Body of pancreas (tissue), 4 donors: ENCODE data around the gene DBNDD2. TPM values are rescaled to one million over a fixed set of nuclear protein-coding genes. Genes with fewer than 3 reads are reported as not detected.
A peak's percentile ranks its signal among the peaks of the same experiment; 100 is the strongest.

Source experiments
- ATAC-seq: fragments of 150-250 bp; one replicate; pipeline ENCODE4 v1.9.1; 2016
- DNase-seq, 4 donors: peaks; one replicate each; pipeline ENCODE4 v3.0.0-alpha.2; 2019
- H3K27ac ChIP-seq, 4 donors: fragments of 200-600 bp; sonication (generic); 1 replicate in 3 of 4; 2 replicates in 1 of 4; pipeline versions ENCODE4 v1.5.1 to v1.6.1; 2016 to 2019; ENCODE audit warnings: mild to moderate bottlenecking in 1 of 4, mixed read lengths in 1 of 4, moderate library complexity in 1 of 4
- H3K27me3 ChIP-seq, 2 donors: fragments of 200-600 bp; sonication (generic); one replicate each; pipeline ENCODE4 v1.6.0; 2016; ENCODE audit warnings: mild to moderate bottlenecking in 1 of 2
- H3K36me3 ChIP-seq, 2 donors: fragments of 200-600 bp; sonication (generic); replicated peaks in 1 of 2; 2 replicates each; pipeline ENCODE4 v1.5.1; 2016; ENCODE audit warnings: low read depth in 2 of 2; ENCODE audit not compliant: insufficient read depth in 1 of 2
- H3K4me1 ChIP-seq: fragments of 200-600 bp; sonication (generic); one replicate; pipeline ENCODE4 v1.6.0; 2016
- H3K4me3 ChIP-seq, 2 donors: fragments of 200-600 bp; sonication (generic); 1 replicate in 1 of 2; 2 replicates in 1 of 2; pipeline ENCODE4 v1.5.1; 2016 to 2019
- H3K9me3 ChIP-seq, 3 donors: fragments of 200-600 bp; sonication (generic); 1 replicate in 2 of 3; 2 replicates in 1 of 3; pipeline ENCODE4 v1.5.1; 2016
- POLR2A ChIP-seq, 3 donors: fragments of 450-650 bp; IDR thresholded peaks; one replicate each; pipeline ENCODE4 v1.6.1; 2016; ENCODE audit warnings: antibody characterized with exemption in 3 of 3, mild to moderate bottlenecking in 2 of 3
- WGBS, 2 donors: methylation state at CpG; one replicate each; pipeline ENCODE4 v1.1.5; 2017; 5-methylcytosine and 5-hydroxymethylcytosine counted together
- intact Hi-C: fragments of 100-400 bp; cut with DNase I; formaldehyde crosslinking; loops from one replicate; pipeline ENCODE4 v1.15.1; 2023
- total RNA-seq, 2 donors: library from RNA; depleted of rRNA; stranded (reverse); fragments of >200 nt; gene quantifications; one replicate each; pipeline ENCODE4 v1.1.0, GENCODE V29; 2016
- TF ChIP-seq, protein P1 (sequence below), 7 experiments: fragments of 450-650 bp in 4 of 7; fragments of 200-600 bp in 3 of 7; sonication (generic) in 3 of 7; IDR thresholded peaks; one replicate each; pipeline ENCODE4 v1.5.1; 2016 to 2019; ENCODE audit warnings: antibody characterized with exemption in 7 of 7

Gene DBNDD2
- total RNA-seq, 2 donors from 2014 or later = 10.5 to 20.5 TPM

DNA sequence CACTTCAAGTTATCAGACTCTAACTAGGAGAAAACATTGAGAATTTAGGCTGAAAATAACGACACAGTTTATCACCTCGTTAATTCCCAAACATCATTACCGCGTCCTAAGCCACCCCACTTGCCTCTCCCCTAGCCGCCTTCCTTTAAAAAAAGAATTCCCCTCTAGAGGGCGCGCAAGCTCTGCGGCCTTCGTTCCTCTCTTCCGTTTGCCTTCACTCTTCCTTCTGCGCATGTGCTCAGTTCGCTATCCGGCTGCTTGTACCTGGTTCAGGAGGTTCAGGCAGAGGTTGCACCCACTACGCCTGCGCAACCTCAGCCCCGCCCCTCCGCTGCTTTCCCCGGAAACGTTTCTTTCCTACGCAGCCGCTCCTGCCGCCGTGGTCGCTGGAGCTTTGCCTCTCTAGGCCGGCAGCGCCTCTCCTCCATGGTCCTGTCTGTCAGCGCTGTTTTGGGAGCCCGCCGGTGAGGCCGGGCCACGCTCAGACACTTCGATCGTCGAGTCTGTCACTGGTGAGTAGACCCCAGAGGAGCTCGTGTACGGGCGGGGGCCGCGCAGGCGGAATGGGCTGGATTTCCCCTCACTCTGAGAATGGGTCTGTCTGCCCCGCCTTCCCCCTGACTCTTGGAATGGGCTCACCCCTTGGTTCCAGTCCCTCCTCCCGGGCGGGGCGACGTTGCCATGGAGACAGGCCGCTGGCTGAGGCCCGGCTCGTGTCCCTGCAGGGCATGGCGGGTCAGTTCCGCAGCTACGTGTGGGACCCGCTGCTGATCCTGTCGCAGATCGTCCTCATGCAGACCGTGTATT is 45.1 kb upstream of the DBNDD2 start, which contains the start of gene SYS1:
Gene SYS1, plus strand, starts transcription at position 353 of the 807 bp plus-strand sequence. Its CDS starts 376 bp downstream, at position 729.
- intact Hi-C loops = no loop called here
- no peaks in the 10 kb centered on the region for H3K36me3 ChIP-seq
- TF ChIP-seq, protein P1, sequence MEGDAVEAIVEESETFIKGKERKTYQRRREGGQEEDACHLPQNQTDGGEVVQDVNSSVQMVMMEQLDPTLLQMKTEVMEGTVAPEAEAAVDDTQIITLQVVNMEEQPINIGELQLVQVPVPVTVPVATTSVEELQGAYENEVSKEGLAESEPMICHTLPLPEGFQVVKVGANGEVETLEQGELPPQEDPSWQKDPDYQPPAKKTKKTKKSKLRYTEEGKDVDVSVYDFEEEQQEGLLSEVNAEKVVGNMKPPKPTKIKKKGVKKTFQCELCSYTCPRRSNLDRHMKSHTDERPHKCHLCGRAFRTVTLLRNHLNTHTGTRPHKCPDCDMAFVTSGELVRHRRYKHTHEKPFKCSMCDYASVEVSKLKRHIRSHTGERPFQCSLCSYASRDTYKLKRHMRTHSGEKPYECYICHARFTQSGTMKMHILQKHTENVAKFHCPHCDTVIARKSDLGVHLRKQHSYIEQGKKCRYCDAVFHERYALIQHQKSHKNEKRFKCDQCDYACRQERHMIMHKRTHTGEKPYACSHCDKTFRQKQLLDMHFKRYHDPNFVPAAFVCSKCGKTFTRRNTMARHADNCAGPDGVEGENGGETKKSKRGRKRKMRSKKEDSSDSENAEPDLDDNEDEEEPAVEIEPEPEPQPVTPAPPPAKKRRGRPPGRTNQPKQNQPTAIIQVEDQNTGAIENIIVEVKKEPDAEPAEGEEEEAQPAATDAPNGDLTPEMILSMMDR (IDR thresholded peaks at IDR 0.05) = peak; percentile 84 to 99 (median 97)
- TF ChIP-seq POLR2A (IDR thresholded peaks at IDR 0.05) = peak; percentile 89 to 97 (median 97)
- WGBS, 2 donors = 0 to 1% methylated on average over 39 to 55 of the region's 55 CpGs
- peak; percentile 98 to 100 (median 98) for DNase-seq
- peaks cover 60% of the 10 kb centered on the region for H3K4me1 ChIP-seq
- no peaks in the 10 kb centered on the region for H3K9me3 ChIP-seq
- ATAC-seq = peak; percentile 91
- no peaks in the 10 kb centered on the region for H3K27me3 ChIP-seq
- peak within 1 kb of the TSS; percentile 46 to 54 for H3K4me3 ChIP-seq
- peak within 1 kb of the TSS; percentile 85 to 97 (median 94) for H3K27ac ChIP-seq

DNA sequence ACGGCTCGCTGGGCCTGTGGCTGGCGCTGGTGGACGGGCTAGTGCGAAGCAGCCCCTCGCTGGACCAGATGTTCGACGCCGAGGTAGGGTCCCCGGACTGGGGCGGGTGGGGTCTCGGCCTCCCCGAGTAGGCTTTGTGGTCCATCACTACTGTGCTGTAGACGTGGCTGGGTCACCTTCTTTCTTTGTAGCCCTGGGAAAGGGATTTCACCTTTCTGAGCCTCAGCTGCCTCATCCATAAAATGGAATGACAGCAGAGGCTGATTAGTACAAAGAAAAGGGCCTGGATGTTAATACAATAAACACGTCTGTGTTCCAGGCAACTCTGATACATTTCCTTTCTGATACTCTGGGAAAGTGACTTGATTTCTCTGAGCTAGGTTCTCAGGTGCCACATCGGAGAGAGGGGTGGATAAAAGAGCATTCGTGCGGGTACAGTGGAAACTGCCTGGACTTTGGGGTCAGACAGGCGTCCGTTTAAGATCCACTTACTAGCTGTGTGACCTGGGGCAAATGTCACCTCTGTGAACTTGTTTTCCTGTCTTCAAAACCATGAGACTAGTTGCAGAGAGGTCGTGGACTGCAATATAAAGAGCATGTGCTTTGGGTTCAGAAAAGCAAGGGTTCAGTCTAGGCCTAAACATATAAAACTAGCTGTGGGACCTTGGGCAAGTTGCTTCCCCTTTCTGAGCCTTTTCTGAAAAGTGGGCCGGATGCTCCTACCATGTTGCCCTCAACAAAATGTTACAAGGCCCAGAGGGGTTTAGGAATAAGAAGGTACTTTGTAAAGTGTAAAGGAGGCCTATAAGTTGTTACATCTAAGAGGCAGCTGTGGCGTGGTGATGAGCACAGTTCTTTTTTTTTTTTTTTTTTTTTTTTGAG is 44.2 kb upstream of the DBNDD2 start:
- no peak for TF ChIP-seq POLR2A (IDR thresholded peaks at IDR 0.05)
- TF ChIP-seq, protein P1 (IDR thresholded peaks at IDR 0.05) = no peak
- ATAC-seq (no peak), DNase-seq (no peak)
- 20 to 32% methylated on average over 12 to 23 of the region's 23 CpGs for WGBS, 2 donors
- no peaks in the 10 kb centered on the region for H3K27me3 ChIP-seq
- intact Hi-C loops = no loop called here
- H3K4me3 ChIP-seq = peak overlapping the region; percentile 46 to 54
- H3K4me1 ChIP-seq = peaks cover 51% of the 10 kb centered on the region
- H3K36me3 ChIP-seq = no peaks in the 10 kb centered on the region
- H3K27ac ChIP-seq = peak overlapping the region; percentile 85 to 97 (median 94)
- H3K9me3 ChIP-seq = no peaks in the 10 kb centered on the region

GRCh38 chr20:45365444-45365970 is 42.6 kb upstream of the DBNDD2 start:
- intact Hi-C loops = no loop called here
- ATAC-seq (no peak), DNase-seq (no peak)
- Histone ChIP-seq H3K27ac (no peak overlapping the region), H3K4me3 (no peak overlapping the region), H3K27me3 (no peaks in the 10 kb centered on the region), H3K9me3 (no peaks in the 10 kb centered on the region), H3K4me1 (peaks cover 35% of the 10 kb centered on the region), H3K36me3 (no peaks in the 10 kb centered on the region)
- TF ChIP-seq POLR2A (IDR thresholded peaks at IDR 0.05) = no peak
- TF ChIP-seq, protein P1 (IDR thresholded peaks at IDR 0.05) = no peak
- 83 to 85% methylated on average over 3 to 5 of the region's 5 CpGs for WGBS, 2 donors

- intact Hi-C loops = no loop called here
- no peak for DNase-seq
- H3K9me3 ChIP-seq = no peaks in the 10 kb centered on the region
- ATAC-seq = no peak
- peaks cover 28% of the 10 kb centered on the region for H3K4me1 ChIP-seq
- H3K4me3 ChIP-seq = no peak overlapping the region
- no peak for TF ChIP-seq POLR2A (IDR thresholded peaks at IDR 0.05)
- TF ChIP-seq, protein P1 (IDR thresholded peaks at IDR 0.05) = no peak
- H3K27me3 ChIP-seq = no peaks in the 10 kb centered on the region
- H3K27ac ChIP-seq = no peak overlapping the region
- WGBS, 2 donors = 88 to 90% methylated on average over 1 of the region's 1 CpG
- H3K36me3 ChIP-seq = no peaks in the 10 kb centered on the region
These were observed 41.9 kb upstream of the DBNDD2 start for GRCh38 chr20:45366192-45366591.
